Measurements from ENCODE around the gene TNFRSF4.

Gene TNFRSF4

GRCh38 chr1:1162597-1163537 is 51.1 kb downstream of the TNFRSF4 start:
- Mint-ChIP-seq H3K27ac (no peak overlapping the region), H3K36me3 (ENCODE audit: low read depth) (no peaks in the 10 kb centered on the region), H3K27me3 (no peaks in the 10 kb centered on the region), H3K4me1 (peaks cover 5% of the 10 kb centered on the region), H3K9me3 (no peaks in the 10 kb centered on the region), H3K4me3 (no peak overlapping the region)
- DNase-seq (no peak), ATAC-seq (no peak)

- Mint-ChIP-seq H3K36me3 (ENCODE audit: low read depth) (no peaks in the 10 kb centered on the region), H3K4me1 (peaks cover 5% of the 10 kb centered on the region), H3K9me3 (no peaks in the 10 kb centered on the region), H3K4me3 (no peak overlapping the region), H3K27ac (no peak overlapping the region), H3K27me3 (no peaks in the 10 kb centered on the region)
- ATAC-seq: no peak
- no peak for DNase-seq
Observed at GRCh38 chr1:1161683-1162079, 52.3 kb downstream of the TNFRSF4 start.
